Right lobe of liver (tissue), 6 donors: ENCODE data around the gene DIPK1A. TPM values are rescaled to one million over a fixed set of nuclear protein-coding genes. Genes with fewer than 3 reads are reported as not detected.

ENCODE experiments used
- ATAC-seq, 4 donors: fragments of 200-7000 bp; cut with Tn5 transposase; one replicate each; pipeline ENCODE4 v1.9.1; 2020; ENCODE audit warnings: mild to moderate bottlenecking in 4 of 4, moderate library complexity in 4 of 4
- DNase-seq, 3 donors: peaks; one replicate each; pipeline ENCODE4 v3.0.0-alpha.2; 2020
- H3K27ac ChIP-seq, 3 donors: fragments of 200-600 bp; one replicate each; pipeline ENCODE4 v1.8.0; 2022
- H3K27me3 ChIP-seq, 2 donors: fragments of 200-600 bp; one replicate each; pipeline ENCODE4 v1.8.0; 2022
- H3K36me3 ChIP-seq, 4 donors: fragments of 200-600 bp; sonication (generic) in 1 of 4; one replicate each; pipeline versions ENCODE4 v1.5.1 to v1.8.0; 2017 to 2022; ENCODE audit warnings: control low read depth in 1 of 4
- H3K4me1 ChIP-seq, 4 donors: fragments of 200-600 bp; sonication (generic) in 1 of 4; one replicate each; pipeline versions ENCODE4 v1.5.1 to v1.8.0; 2017 to 2022; ENCODE audit warnings: control low read depth in 1 of 4
- H3K4me3 ChIP-seq, 3 donors: fragments of 200-600 bp; one replicate each; pipeline ENCODE4 v1.8.0; 2022
- H3K9me3 ChIP-seq, 4 donors: fragments of 200-600 bp; sonication (generic) in 1 of 4; one replicate each; pipeline versions ENCODE4 v1.5.1 to v1.8.0; 2017 to 2022; ENCODE audit warnings: control low read depth in 1 of 4
- CTCF ChIP-seq, 4 donors: fragments of 200-600 bp in 3 of 4; fragments of 450-650 bp in 1 of 4; IDR thresholded peaks; one replicate each; pipeline versions ENCODE4 v1.5.1 to v1.8.0; 2016 to 2022; ENCODE audit warnings: antibody characterized with exemption in 4 of 4, mild to moderate bottlenecking in 2 of 4
- POLR2A ChIP-seq: fragments of 450-650 bp; IDR thresholded peaks from one replicate; pipeline ENCODE4 v1.6.1; 2017; ENCODE audit warnings: antibody characterized with exemption, mild to moderate bottlenecking
- WGBS: methylation state at CpG from one replicate; pipeline ENCODE4 v1.1.6; 2018; ENCODE audit warnings: low coverage, low lambda C conversion rate; ENCODE audit not compliant: insufficient coverage; ENCODE audit errors: missing lambda C conversion rate; 5-methylcytosine and 5-hydroxymethylcytosine counted together
- intact Hi-C, 2 donors: fragments of 100-400 bp; cut with DNase I; formaldehyde crosslinking; loops; one replicate each; pipeline versions ENCODE4 v1.11.2 to v1.14.1; 2022
- total RNA-seq, 6 experiments: library from RNA; depleted of rRNA in 2 of 6; stranded (reverse); fragments of >200 nt in 2 of 6; fragmentation: NEBNext Ultra II Directional in 3 of 6; extraction: Animal tissue kit (Norgen Biotek cat#: 25700) in 3 of 6; gene quantifications; one replicate each; pipeline versions ENCODE4 v1.1.0 to v1.2.4, GENCODE V29; 2016 to 2023
- donor health status: DM: no; HTN: yes; CAD: no.
- donor health status: DM: no; HTN: no; CAD: no.
- donor health status: DM: no; HTN: no; CAD: no.
- donor health status: DM: no; HTN: yes; CAD: no.
- donor health status: DM: no; HTN: yes; CAD: no.

The DIPK1A gene
- total RNA-seq, 6 experiments from 2014 or later = 10.8 to 25.3 (median 15.1) TPM

GRCh38 chr1:92817137-92817697, 144.0 kb downstream of the DIPK1A start:
- no peak overlapping the region for H3K4me3 ChIP-seq
- 22% methylated on average over 1 of the region's 1 CpG for WGBS
- TF ChIP-seq POLR2A (no peak), CTCF (IDR thresholded peaks at IDR 0.05) (no peak)
- DNase-seq (no peak), ATAC-seq (peak; percentile 28 to 78 (median 63))
- no peaks in the 10 kb centered on the region for H3K9me3 ChIP-seq
- H3K36me3 ChIP-seq = no peaks in the 10 kb centered on the region
- H3K27me3 ChIP-seq = no peaks in the 10 kb centered on the region
- no peak overlapping the region for H3K27ac ChIP-seq
- H3K4me1 ChIP-seq = peaks cover 0 to 9% (median 0%) of the 10 kb centered on the region in 4 donors
- intact Hi-C loops = no loop called here

GRCh38 chr1:92816732-92817131, 144.5 kb downstream of the DIPK1A start:
- WGBS = 58% methylated on average over 2 of the region's 2 CpGs
- intact Hi-C loops = no loop called here

GRCh38 chr1:92808381-92808780, 152.9 kb downstream of the DIPK1A start:
- no peak overlapping the region for H3K27ac ChIP-seq
- no peaks in the 10 kb centered on the region for H3K27me3 ChIP-seq
- DNase-seq = no peak
- H3K4me3 ChIP-seq = no peak overlapping the region
- no peak for TF ChIP-seq POLR2A
- TF ChIP-seq CTCF (IDR thresholded peaks at IDR 0.05) = no peak
- H3K9me3 ChIP-seq = no peaks in the 10 kb centered on the region
- no peaks in the 10 kb centered on the region for H3K4me1 ChIP-seq
- ATAC-seq = no peak
- intact Hi-C loops = no loop called here
- no peaks in the 10 kb centered on the region for H3K36me3 ChIP-seq

More at GRCh38 chr1:92816732-92817131, 144.5 kb downstream of the DIPK1A start:
- ATAC-seq (no peak), DNase-seq (no peak)
- no peaks in the 10 kb centered on the region for H3K27me3 ChIP-seq
- no peak overlapping the region for H3K27ac ChIP-seq
- TF ChIP-seq CTCF (IDR thresholded peaks at IDR 0.05) = no peak
- TF ChIP-seq POLR2A = no peak
- H3K36me3 ChIP-seq = no peaks in the 10 kb centered on the region
- no peaks in the 10 kb centered on the region for H3K9me3 ChIP-seq
- peaks cover 0 to 9% (median 0%) of the 10 kb centered on the region in 4 donors for H3K4me1 ChIP-seq
- H3K4me3 ChIP-seq = no peak overlapping the region

GRCh38 chr1:92805216-92805615, 156.0 kb downstream of the DIPK1A start:
- H3K9me3 ChIP-seq = no peaks in the 10 kb centered on the region
- no peak overlapping the region for H3K4me3 ChIP-seq
- DNase-seq (no peak), ATAC-seq (no peak)
- H3K27ac ChIP-seq = peak overlapping the region; percentile 23 to 63 (median 25)
- no peaks in the 10 kb centered on the region for H3K4me1 ChIP-seq
- intact Hi-C loops = no loop called here
- 64% methylated on average over 1 of the region's 1 CpG for WGBS
- no peak for TF ChIP-seq CTCF (IDR thresholded peaks at IDR 0.05)
- TF ChIP-seq POLR2A = no peak
- no peaks in the 10 kb centered on the region for H3K27me3 ChIP-seq
- no peaks in the 10 kb centered on the region for H3K36me3 ChIP-seq
